Transverse colon (tissue), 4 donors: Measurements from ENCODE around the gene SLC27A1.

Source experiments
- CTCF ChIP-seq, 5 experiments: fragments of 200-600 bp in 3 of 5; fragments of 450-650 bp in 2 of 5; sonication (generic) in 3 of 5; IDR thresholded peaks; 1 replicate in 2 of 5; 2 replicates in 3 of 5; pipeline ENCODE4 v1.5.1; 2016 to 2017; ENCODE audit warnings: antibody characterized with exemption in 5 of 5, inconsistent platforms in 3 of 5, mild to moderate bottlenecking in 2 of 5, moderate library complexity in 1 of 5
- POLR2AphosphoS5 ChIP-seq, 3 donors: sonication (generic); formaldehyde crosslinking; IDR thresholded peaks; one replicate each; pipeline ENCODE4 v1.6.1; 2016; ENCODE audit warnings: antibody characterized with exemption in 3 of 3

DNA sequence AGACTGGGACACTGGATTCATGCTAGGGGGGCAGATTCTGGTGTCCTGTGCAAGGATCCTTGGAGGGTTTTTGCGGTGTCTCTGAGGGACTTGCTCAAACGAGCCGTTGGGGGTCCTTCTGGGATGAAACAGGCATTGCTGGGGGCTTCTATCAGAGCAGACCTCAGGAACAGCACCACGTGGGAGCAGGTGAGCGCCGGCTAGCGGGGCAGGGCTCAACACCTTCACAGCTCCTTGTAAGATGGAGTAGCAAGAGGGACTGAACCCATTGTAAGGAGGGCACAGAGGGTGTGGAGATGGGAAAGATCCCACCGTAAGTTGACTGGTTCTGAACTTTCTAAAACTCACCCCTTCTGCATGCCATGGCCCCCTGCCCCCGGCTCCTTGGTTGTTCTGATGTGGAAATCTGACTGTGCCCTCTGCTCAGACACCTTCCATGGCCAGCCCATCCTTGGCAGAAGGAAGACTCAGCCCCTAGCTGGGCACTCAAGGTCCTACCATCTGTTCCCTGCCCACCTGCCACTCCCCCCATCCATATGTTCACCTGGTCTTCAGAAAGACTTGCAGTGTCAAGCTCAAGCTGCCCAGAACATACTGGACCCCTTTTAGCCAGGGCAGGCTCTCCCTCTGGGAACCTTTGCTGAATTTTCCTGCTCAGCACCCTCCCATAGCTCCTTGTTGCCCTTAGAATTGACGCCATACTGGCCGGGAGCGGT is 1.2 kb downstream of the SLC27A1 start:
- no peak for TF ChIP-seq CTCF (IDR thresholded peaks at IDR 0.05)
- no peak for TF ChIP-seq POLR2AphosphoS5 (IDR thresholded peaks at IDR 0.05)
